ENCODE data around the gene MPRIP. TPM values are rescaled to one million over a fixed set of nuclear protein-coding genes. Genes with fewer than 3 reads are reported as not detected.
A peak's percentile ranks its signal among the peaks of the same experiment; 100 is the strongest.

Gene MPRIP
- total and polyA plus RNA-seq, 12 donors, result 88.5 to 234 (median 175) TPM

DNA sequence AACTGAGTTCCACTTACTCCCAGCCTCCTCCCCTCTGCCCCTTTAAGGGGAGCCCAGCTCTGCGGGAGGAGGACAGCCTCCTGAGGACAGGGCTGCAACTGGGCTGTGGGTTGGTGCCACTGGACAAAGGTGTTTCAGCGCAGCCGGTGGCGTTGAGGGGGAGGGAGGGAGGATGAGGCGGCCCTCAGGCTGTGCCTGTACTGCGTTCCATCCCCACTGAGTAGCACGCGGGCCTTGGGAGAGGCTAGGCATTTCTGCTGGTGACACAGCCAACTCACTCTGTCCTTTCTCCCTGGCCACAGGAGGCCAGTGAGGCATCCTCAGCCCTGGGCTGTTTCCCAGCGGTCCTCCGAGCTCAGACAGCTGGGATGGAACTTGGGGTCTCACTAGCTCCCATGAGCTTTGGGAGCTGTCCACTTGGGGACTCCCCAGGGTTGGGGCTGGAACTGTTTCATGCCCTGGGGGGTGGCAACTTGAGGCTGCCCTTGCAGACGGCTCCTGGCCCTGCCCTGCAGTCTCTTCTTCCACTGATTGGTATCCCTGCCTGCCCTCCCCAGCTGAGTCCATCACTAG, 70.5 kb downstream of the MPRIP start:
- H3K4me3 ChIP-seq, result no peak overlapping the region
- H3K36me3 ChIP-seq (replicated peaks in 1 of 2), result no peaks in the 10 kb centered on the region
- intact Hi-C loops (cut with DNase I), result no loop called here
- TF ChIP-seq POLR2A (IDR thresholded peaks at IDR 0.05), result no peak
- TF ChIP-seq, protein P1, sequence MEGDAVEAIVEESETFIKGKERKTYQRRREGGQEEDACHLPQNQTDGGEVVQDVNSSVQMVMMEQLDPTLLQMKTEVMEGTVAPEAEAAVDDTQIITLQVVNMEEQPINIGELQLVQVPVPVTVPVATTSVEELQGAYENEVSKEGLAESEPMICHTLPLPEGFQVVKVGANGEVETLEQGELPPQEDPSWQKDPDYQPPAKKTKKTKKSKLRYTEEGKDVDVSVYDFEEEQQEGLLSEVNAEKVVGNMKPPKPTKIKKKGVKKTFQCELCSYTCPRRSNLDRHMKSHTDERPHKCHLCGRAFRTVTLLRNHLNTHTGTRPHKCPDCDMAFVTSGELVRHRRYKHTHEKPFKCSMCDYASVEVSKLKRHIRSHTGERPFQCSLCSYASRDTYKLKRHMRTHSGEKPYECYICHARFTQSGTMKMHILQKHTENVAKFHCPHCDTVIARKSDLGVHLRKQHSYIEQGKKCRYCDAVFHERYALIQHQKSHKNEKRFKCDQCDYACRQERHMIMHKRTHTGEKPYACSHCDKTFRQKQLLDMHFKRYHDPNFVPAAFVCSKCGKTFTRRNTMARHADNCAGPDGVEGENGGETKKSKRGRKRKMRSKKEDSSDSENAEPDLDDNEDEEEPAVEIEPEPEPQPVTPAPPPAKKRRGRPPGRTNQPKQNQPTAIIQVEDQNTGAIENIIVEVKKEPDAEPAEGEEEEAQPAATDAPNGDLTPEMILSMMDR (IDR thresholded peaks at IDR 0.05), result no peak
- no peak overlapping the region for H3K27ac ChIP-seq
- no peaks in the 10 kb centered on the region for H3K27me3 ChIP-seq
- WGBS, 4 donors, result 82 to 94% (median 90%) methylated on average over 10 to 11 of the region's 11 CpGs
- no peak for DNase-seq
- H3K4me1 ChIP-seq (replicated peaks in 1 of 2), result peaks cover 15 to 40% of the 10 kb centered on the region in 2 donors
- no peaks in the 10 kb centered on the region for H3K9me3 ChIP-seq (replicated peaks in 1 of 3)

DNA sequence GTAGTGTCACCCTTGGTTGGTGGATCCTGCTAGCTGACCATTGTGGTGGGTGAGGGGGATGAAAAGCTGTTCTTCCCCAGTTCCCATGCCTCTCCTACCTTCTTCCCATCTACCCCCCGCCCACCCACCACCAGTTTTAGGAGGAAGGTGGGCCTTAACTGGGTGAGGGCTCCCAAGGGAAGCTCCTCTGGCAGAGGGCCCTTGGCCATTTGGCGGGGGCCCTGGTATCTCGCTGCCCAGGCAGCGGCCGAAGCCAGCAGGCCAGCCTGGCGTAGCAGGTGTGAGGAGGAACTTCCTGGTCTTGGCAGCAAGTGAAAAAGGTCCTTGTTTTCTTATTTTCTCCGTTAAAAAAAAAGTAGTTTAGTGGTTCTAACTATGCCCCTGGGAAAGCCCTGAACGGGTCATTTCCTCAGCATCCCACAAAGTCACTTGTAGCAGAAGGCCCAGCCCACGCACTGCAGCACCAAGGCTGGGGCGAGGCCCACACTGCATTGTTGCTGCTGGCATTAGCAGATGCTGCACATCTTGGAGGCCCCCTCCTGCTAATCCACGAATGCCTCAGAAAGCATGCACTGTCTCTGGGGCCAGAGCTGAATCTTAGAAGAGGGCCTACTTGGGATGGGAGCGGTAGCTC, 72.5 kb downstream of the MPRIP start:
- Histone ChIP-seq H3K4me3 (no peak overlapping the region), H3K36me3 (replicated peaks in 1 of 2) (no peaks in the 10 kb centered on the region), H3K4me1 (replicated peaks in 1 of 2) (peaks cover 14 to 37% of the 10 kb centered on the region in 2 donors), H3K27me3 (no peaks in the 10 kb centered on the region), H3K9me3 (replicated peaks in 1 of 3) (no peaks in the 10 kb centered on the region), H3K27ac (peak overlapping the region in 1 of 5 donors; percentile 23)
- TF ChIP-seq POLR2A (IDR thresholded peaks at IDR 0.05), result no peak
- TF ChIP-seq, protein P1 (IDR thresholded peaks at IDR 0.05), result no peak
- no peak for DNase-seq
- 68 to 79% (median 75%) methylated on average over 7 to 12 of the region's 12 CpGs for WGBS, 4 donors
- intact Hi-C loops (cut with DNase I), result no loop called here

DNA sequence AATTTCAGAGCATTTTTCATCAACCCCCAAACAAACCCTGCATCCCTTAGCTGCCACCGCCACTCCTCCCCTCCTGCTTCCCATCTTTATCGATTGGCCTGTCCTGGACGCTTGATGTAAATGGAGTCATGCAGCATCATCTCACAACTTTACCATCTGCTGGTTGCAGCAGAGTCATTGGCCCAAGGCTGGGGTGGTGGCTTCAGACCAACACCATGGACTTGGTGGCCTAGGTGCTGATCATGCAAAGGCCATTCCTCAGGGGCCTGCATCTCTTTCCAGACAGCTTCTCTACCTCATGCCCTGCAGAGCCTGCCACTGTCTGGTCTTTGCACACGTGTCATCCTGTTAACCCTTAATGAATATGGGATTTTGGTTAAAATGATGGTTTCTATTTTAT, 73.4 kb downstream of the MPRIP start:
- Histone ChIP-seq H3K27me3 (no peaks in the 10 kb centered on the region), H3K4me1 (replicated peaks in 1 of 2) (peaks cover 14 to 37% of the 10 kb centered on the region in 2 donors), H3K4me3 (no peak overlapping the region), H3K27ac (no peak overlapping the region), H3K36me3 (replicated peaks in 1 of 2) (no peaks in the 10 kb centered on the region), H3K9me3 (replicated peaks in 1 of 3) (no peaks in the 10 kb centered on the region)
- intact Hi-C loops (cut with DNase I), result no loop called here
- no peak for DNase-seq
- no peak for TF ChIP-seq POLR2A (IDR thresholded peaks at IDR 0.05)
- TF ChIP-seq, protein P1 (IDR thresholded peaks at IDR 0.05), result no peak
- WGBS, 4 donors, result 78 to 88% (median 86%) methylated on average over 4 of the region's 4 CpGs

DNA sequence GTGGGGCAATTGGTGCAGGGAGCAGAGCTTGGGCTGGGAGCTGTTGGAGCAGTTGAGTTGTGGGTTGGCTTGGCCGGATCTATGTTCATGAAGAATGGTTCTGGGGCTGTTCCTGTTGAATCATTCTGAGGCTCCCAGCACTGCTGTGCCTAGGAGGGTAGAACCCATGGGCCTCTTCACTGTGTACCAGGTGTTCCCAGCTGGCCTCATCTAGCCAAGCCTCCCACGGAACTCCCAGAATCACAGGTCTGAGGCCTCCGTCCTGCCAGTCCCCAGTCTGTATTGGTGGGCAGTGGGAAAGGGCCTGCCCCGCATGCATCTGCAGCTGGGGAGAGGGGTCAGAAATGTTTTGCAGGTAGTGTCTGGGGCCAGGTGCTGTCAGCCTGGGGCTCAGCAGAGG, 74.1 kb downstream of the MPRIP start:
- Histone ChIP-seq H3K27ac (peak overlapping the region in 1 of 5 donors; percentile 8), H3K27me3 (no peaks in the 10 kb centered on the region), H3K36me3 (replicated peaks in 1 of 2) (no peaks in the 10 kb centered on the region), H3K4me3 (no peak overlapping the region), H3K9me3 (replicated peaks in 1 of 3) (no peaks in the 10 kb centered on the region), H3K4me1 (replicated peaks in 1 of 2) (peaks cover 14 to 43% of the 10 kb centered on the region in 2 donors)
- DNase-seq, result no peak
- no peak for TF ChIP-seq POLR2A (IDR thresholded peaks at IDR 0.05)
- TF ChIP-seq, protein P1 (IDR thresholded peaks at IDR 0.05), result no peak
- 94 to 96% (median 94%) methylated on average over 3 to 4 of the region's 4 CpGs; no CpG with 5 or more reads in 1 of the 4 donors for WGBS, 4 donors
- intact Hi-C loops (cut with DNase I), result no loop called here
